Tibial nerve (tissue), 4 donors: ENCODE measurements around the gene SLC29A4.

Experiments
- CTCF ChIP-seq, 5 experiments: fragments of 200-600 bp in 3 of 5; fragments of 450-650 bp in 2 of 5; sonication (generic) in 3 of 5; IDR thresholded peaks; one replicate each; pipeline ENCODE4 v1.5.1; 2016 to 2019; ENCODE audit warnings: antibody characterized with exemption in 5 of 5, mild to moderate bottlenecking in 3 of 5, moderate library complexity in 2 of 5
- EP300 ChIP-seq, 2 donors: sonication (generic); formaldehyde crosslinking; IDR thresholded peaks; one replicate each; pipeline ENCODE4 v1.6.1; 2017; ENCODE audit warnings: antibody characterized with exemption in 2 of 2, mild to moderate bottlenecking in 1 of 2
- POLR2A ChIP-seq, 2 donors: fragments of 450-650 bp; IDR thresholded peaks; one replicate each; pipeline ENCODE4 v1.6.1; 2017; ENCODE audit warnings: antibody characterized with exemption in 2 of 2, mild to moderate bottlenecking in 2 of 2, moderate library complexity in 2 of 2

GRCh38 chr7:5238500-5238899 lies 44.2 kb upstream of the SLC29A4 start:
- no peak for TF ChIP-seq CTCF (IDR thresholded peaks at IDR 0.05)
- TF ChIP-seq EP300 (IDR thresholded peaks at IDR 0.05): no peak
- TF ChIP-seq POLR2A (IDR thresholded peaks at IDR 0.05): no peak
